Activated CD4-positive, alpha-beta memory T cell treated with anti-CD3 and anti-CD28 coated beads for 36 hours (primary cell): ENCODE data around the gene TWF1. TPM values are rescaled to one million over a fixed set of nuclear protein-coding genes. Genes with fewer than 3 reads are reported as not detected.

Experiments used
- CTCF ChIA-PET: fragments of 350-600 bp; sonication (Branson Sonifier 250); formaldehyde crosslinking; loops from one replicate; lab custom pipeline; 2021; ENCODE audit warnings: antibody characterized with exemption, inconsistent platforms; lab: Charles Lee
- POLR2A ChIA-PET: fragments of 350-600 bp; sonication (Branson Sonifier 250); formaldehyde crosslinking; loops from one replicate; lab custom pipeline; 2021; ENCODE audit warnings: antibody characterized with exemption; lab: Charles Lee
- DNase-seq: peaks from one replicate; pipeline ENCODE4 v3.0.0-alpha.2; 2020
- H3K27ac Mint-ChIP-seq: one replicate; pipeline ENCODE4 v1.8.0; 2021; ENCODE audit warnings: mixed read lengths
- H3K27me3 Mint-ChIP-seq: one replicate; pipeline ENCODE4 v1.8.0; 2021; ENCODE audit warnings: mixed read lengths
- H3K36me3 Mint-ChIP-seq: one replicate; pipeline ENCODE4 v1.8.0; 2021; ENCODE audit warnings: mixed read lengths
- H3K4me1 Mint-ChIP-seq: one replicate; pipeline ENCODE4 v1.8.0; 2021; ENCODE audit warnings: low read depth, mixed read lengths
- H3K4me3 Mint-ChIP-seq: one replicate; pipeline ENCODE4 v1.8.0; 2021; ENCODE audit warnings: mild to moderate bottlenecking, mixed read lengths
- H3K9me3 Mint-ChIP-seq: one replicate; pipeline ENCODE4 v1.8.0; 2021; ENCODE audit warnings: mixed read lengths
- intact Hi-C: fragments of 100-400 bp; cut with micrococcal nuclease; formaldehyde crosslinking; loops from one replicate; pipeline ENCODE4 v1.15.1; 2023
- total RNA-seq, 2 experiments: library from RNA; stranded (reverse); gene quantifications; one replicate each; pipeline ENCODE4 v1.2.3, GENCODE V29; 2021

Gene TWF1
- total RNA-seq, 2 experiments from 2014 or later, result 19.1 to 19.4 TPM

DNA sequence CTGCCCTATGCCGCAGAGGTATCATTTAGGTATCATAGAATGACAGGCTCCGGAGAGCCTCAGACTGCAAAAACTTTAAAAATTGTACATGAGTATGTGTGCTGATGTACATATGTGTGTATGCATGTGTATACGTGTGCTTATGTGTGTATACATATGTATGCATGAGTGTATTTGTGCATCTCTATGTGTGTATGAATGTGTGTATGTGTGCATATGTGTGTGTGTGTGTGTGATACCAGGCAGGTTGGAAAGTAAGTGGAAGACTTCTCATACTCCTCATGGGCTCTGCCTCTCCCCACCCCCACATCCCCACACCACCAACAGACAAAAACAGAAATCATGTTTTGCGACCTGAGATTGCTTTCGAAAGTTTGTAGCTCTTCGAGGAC lies 29.1 kb upstream of the TWF1 start:
- no peaks in the 10 kb centered on the region for H3K27me3 Mint-ChIP-seq
- POLR2A ChIA-PET, result interaction anchor here (0.9 to 2.4 kb wide), 3 partner anchors 22 to 77 kb away, joined by 3 to 17 read pairs (median 14); partner anchors contain the start of genes IRAK4, PUS7L and TWF1
- H3K4me1 Mint-ChIP-seq, result peaks cover 44% of the 10 kb centered on the region
- intact Hi-C loops, result no loop called here
- H3K36me3 Mint-ChIP-seq, result no peaks in the 10 kb centered on the region
- CTCF ChIA-PET, result interaction anchor here (1.1 to 1.8 kb wide), 3 partner anchors 22 to 76 kb away, joined by 5 to 7 read pairs (median 6); partner anchors contain the start of genes IRAK4 and PUS7L
- peak overlapping the region; percentile 66 for H3K27ac Mint-ChIP-seq
- peak; percentile 33 for DNase-seq
- no peaks in the 10 kb centered on the region for H3K9me3 Mint-ChIP-seq
- peak overlapping the region; percentile 74 for H3K4me3 Mint-ChIP-seq

DNA sequence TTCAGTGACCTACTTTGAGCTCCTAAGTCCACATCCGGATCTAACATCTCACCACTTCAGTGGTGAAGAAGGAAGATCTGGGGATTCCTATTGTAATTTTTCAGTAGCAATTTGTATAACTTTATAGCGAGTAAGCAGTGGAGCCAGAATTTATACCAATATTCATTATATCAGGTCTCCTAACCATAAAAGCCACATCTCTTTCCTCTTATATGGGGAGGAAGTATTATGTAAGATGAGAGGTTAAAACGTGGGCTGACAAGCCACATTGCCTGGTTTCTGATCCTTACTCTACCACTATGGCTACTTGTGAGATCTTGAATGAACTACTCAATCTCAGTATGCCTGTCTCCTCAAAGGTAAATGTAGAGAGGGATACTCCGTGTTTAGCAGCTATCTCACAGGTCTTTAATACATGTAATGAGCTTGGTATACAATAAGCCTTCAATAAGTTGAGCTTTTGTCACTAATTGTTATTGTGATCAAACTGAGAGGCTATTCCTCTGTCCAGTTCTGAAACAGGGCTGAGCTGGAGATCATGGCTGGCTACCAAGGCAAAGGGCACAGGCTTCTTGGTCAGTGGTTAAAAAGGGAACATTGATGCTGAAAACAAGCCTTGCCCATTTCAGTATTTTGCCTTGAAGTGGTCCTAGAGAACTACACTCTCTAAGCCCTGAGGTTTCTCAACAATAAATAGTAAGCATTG lies 26.5 kb upstream of the TWF1 start:
- peaks cover 31% of the 10 kb centered on the region for H3K4me1 Mint-ChIP-seq
- POLR2A ChIA-PET, result interaction anchor here (0.9 kb wide), 1 partner anchor 73 kb away, joined by 3 read pairs; no protein-coding TSS in a partner anchor
- intact Hi-C loops, result loop anchor here (2.0 kb wide), 1 partner anchor 50 kb away; no protein-coding TSS in a partner anchor
- CTCF ChIA-PET, result interaction anchor here (1.0 kb wide), 1 partner anchor 50 kb away, joined by 5 read pairs; no protein-coding TSS in a partner anchor
- H3K27me3 Mint-ChIP-seq, result no peaks in the 10 kb centered on the region
- no peak overlapping the region for H3K4me3 Mint-ChIP-seq
- H3K27ac Mint-ChIP-seq, result no peak overlapping the region
- no peaks in the 10 kb centered on the region for H3K9me3 Mint-ChIP-seq
- H3K36me3 Mint-ChIP-seq, result no peaks in the 10 kb centered on the region
- DNase-seq, result no peak

DNA sequence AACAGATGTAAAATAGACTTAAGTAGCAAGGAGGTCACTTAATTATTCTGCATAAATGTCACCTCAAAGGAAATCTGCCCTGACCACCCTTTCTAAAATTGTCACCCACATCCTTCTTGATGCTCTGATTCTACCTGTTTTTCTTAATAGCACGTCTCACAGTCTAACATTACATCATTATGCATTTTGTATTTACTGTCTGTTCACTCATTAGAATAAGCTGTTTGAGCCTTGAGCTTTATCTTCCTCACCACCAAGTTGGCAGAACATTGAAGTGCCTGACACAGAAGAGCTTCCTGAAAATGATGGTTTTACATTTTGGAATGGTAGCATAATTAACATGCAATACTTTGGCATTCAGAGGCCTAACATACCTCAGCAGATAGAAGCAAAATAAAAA lies 21.0 kb upstream of the TWF1 start:
- Mint-ChIP-seq H3K9me3 (no peaks in the 10 kb centered on the region), H3K27ac (no peak overlapping the region), H3K4me1 (peaks cover 5% of the 10 kb centered on the region), H3K36me3 (no peaks in the 10 kb centered on the region), H3K27me3 (no peaks in the 10 kb centered on the region), H3K4me3 (no peak overlapping the region)
- POLR2A ChIA-PET, result no interaction called here
- CTCF ChIA-PET, result no interaction called here
- intact Hi-C loops, result no loop called here
- DNase-seq, result no peak

DNA sequence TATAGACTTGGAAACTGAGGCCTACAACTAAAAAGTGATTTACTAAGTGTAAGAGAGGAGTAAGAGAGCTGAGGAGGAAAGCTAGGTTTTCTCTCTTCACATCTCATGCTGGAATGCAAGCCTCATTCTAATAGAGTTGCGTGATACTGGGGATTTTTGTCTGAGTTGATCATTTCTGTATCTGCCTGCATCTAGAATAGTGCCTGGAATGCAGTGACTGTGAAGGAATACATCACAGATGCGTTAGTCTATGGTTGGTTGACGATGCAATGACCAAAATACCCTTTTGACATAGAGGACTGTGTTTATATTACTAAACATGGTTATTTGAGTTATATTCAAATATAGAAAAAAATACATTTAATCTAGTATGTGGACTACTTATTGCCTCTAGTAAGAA lies 20.6 kb upstream of the TWF1 start:
- no peaks in the 10 kb centered on the region for H3K27me3 Mint-ChIP-seq
- H3K27ac Mint-ChIP-seq, result no peak overlapping the region
- ChIA-PET POLR2A (no interaction called here), CTCF (no interaction called here)
- no peaks in the 10 kb centered on the region for H3K36me3 Mint-ChIP-seq
- DNase-seq, result no peak
- H3K4me1 Mint-ChIP-seq, result peaks cover 1% of the 10 kb centered on the region
- no peaks in the 10 kb centered on the region for H3K9me3 Mint-ChIP-seq
- intact Hi-C loops, result no loop called here
- no peak overlapping the region for H3K4me3 Mint-ChIP-seq

DNA sequence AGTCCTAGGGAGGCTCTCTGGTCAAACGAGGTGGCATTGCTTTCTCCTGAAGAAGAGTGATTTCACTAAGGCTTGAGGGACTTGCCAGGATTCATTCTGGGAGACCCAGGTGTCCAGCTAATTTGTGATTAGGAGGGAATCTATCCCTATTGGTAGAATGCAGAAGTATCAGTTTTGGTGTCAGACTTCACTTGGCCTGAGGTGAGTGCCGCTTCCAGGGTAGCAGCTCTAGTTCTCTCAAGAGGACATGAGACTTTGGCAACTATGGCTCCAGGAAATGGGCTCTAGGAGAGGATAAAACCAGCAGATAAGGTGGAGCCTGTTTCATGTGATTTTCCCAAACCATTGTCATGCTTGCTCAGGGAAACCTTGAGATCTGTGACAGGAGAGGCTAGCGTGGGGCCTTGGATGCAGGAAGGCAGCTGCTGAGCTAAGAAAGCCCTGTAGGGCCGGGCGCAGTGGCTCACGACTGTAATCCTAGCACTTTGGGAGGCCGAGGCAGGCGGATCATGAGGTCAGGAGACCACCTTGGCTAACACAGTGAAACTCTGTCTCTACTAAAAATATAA lies 18.2 kb upstream of the TWF1 start:
- ChIA-PET CTCF (interaction anchor here (0.6 to 1.6 kb wide), 3 partner anchors 42 to 81 kb away, joined by 3 to 5 read pairs (median 3); no protein-coding TSS in a partner anchor), POLR2A (interaction anchor here (1.7 kb wide), 1 partner anchor 19 kb away, joined by 3 read pairs; no protein-coding TSS in a partner anchor)

DNA sequence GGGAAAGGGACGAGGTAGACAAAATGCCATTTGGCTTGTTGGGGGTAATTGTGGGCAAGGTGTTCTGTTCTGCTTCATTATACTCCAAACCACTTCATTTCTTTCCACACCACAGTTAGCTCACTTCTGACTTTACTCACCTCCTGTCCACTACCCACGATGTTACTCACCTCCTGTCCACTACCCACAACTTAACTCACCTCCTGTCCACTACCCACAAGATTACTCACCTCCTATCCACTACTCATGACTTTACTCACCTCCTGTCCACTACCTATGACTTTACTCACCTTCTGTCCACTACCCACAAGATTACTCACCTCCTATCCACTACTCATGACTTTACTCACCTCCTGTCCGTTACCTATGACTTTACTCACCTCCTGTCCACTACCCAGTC lies 10.1 kb upstream of the TWF1 start:
- POLR2A ChIA-PET, result interaction anchor here (0.9 kb wide), 1 partner anchor 11 kb away, joined by 3 read pairs; no protein-coding TSS in a partner anchor
- CTCF ChIA-PET, result interaction anchor here (1.0 kb wide), 1 partner anchor 10 kb away, joined by 3 read pairs; the partner anchor contains the start of gene TWF1
- no peaks in the 10 kb centered on the region for H3K36me3 Mint-ChIP-seq
- intact Hi-C loops, result no loop called here
- H3K27ac Mint-ChIP-seq, result no peak overlapping the region
- H3K4me1 Mint-ChIP-seq, result peaks cover 5% of the 10 kb centered on the region
- H3K9me3 Mint-ChIP-seq, result no peaks in the 10 kb centered on the region
- H3K4me3 Mint-ChIP-seq, result no peak overlapping the region
- H3K27me3 Mint-ChIP-seq, result no peaks in the 10 kb centered on the region
- DNase-seq, result no peak

More for the DNA sequence above, 18.2 kb upstream of the TWF1 start:
- Mint-ChIP-seq H3K9me3 (no peaks in the 10 kb centered on the region), H3K27ac (no peak overlapping the region), H3K4me3 (no peak overlapping the region), H3K36me3 (no peaks in the 10 kb centered on the region), H3K27me3 (no peaks in the 10 kb centered on the region), H3K4me1 (no peaks in the 10 kb centered on the region)
- DNase-seq, result no peak
- intact Hi-C loops, result no loop called here

DNA sequence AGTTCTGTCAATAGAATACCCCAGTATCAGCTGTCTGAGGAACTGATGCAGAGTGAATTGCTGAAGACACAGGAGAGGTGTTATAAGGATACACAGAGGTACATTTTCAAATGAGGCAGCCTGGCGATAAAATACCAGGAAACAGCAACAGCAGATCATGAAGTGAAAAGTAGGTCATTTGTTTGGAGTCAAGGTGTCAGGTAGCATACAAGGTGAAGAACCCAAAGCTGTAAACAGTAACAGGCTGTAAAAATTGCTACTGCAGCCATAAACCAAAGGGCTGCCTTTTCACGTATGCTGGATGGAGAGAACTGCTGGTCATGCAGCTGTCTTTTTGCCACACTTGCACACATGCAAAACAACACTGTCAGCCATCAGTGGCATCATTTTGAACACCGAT lies 9.3 kb upstream of the TWF1 start:
- POLR2A ChIA-PET, result interaction anchor here (0.9 kb wide), 1 partner anchor 10 kb away, joined by 3 read pairs; no protein-coding TSS in a partner anchor
- no peak overlapping the region for H3K27ac Mint-ChIP-seq
- H3K9me3 Mint-ChIP-seq, result no peaks in the 10 kb centered on the region
- no peaks in the 10 kb centered on the region for H3K36me3 Mint-ChIP-seq
- peaks cover 8% of the 10 kb centered on the region for H3K4me1 Mint-ChIP-seq
- H3K27me3 Mint-ChIP-seq, result no peaks in the 10 kb centered on the region
- intact Hi-C loops, result no loop called here
- CTCF ChIA-PET, result interaction anchor here (1.0 kb wide), 1 partner anchor 10 kb away, joined by 3 read pairs; the partner anchor contains the start of gene TWF1
- DNase-seq, result no peak
- no peak overlapping the region for H3K4me3 Mint-ChIP-seq

DNA sequence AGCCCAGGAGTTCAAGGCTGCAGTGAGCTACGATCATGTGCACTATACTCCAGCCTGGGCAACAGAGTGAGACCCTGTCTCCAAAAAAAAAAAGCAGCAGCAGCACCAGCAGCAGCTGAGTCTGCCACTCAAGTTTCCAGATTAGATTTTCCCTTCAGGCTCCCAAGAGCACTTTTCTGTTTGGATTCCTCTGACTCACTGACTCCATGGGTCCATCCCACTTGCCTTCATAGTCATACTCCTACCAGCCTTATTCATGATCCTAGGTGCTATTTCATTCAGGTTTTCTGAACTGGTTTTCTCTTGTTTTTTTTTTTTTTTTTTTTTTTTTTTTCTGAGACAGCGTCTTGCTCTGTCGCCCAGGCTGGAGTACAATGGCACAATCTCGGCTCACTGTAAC lies 6.8 kb upstream of the TWF1 start:
- intact Hi-C loops, result no loop called here
- no peaks in the 10 kb centered on the region for H3K36me3 Mint-ChIP-seq
- CTCF ChIA-PET, result interaction anchor here (1.5 kb wide), 1 partner anchor 23 kb away, joined by 6 read pairs; the partner anchor contains the start of gene TMEM117
- no peak overlapping the region for H3K4me3 Mint-ChIP-seq
- H3K4me1 Mint-ChIP-seq, result peaks cover 8% of the 10 kb centered on the region
- H3K9me3 Mint-ChIP-seq, result no peaks in the 10 kb centered on the region
- POLR2A ChIA-PET, result no interaction called here
- H3K27me3 Mint-ChIP-seq, result no peaks in the 10 kb centered on the region
- H3K27ac Mint-ChIP-seq, result no peak overlapping the region
- no peak for DNase-seq

DNA sequence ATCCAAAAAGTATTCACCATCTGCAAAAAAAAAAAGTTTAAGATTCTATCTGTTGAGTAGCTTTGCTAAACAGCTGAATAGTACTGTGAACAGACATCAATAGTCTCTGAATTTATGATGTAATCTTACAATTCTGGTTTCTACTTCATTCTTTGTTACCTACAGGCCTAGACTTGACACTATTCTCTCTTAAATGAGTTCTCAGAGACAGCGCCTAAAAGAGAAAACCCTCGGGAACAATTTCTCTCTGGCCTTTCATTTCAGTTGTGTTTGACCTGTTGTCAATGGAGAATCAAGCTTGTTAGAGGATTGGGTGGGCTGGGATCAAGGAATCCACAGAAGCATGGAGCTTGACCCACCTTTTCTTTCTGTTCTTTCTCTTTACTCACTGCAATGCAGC lies 5.9 kb upstream of the TWF1 start:
- no peaks in the 10 kb centered on the region for H3K27me3 Mint-ChIP-seq
- H3K9me3 Mint-ChIP-seq, result no peaks in the 10 kb centered on the region
- H3K36me3 Mint-ChIP-seq, result no peaks in the 10 kb centered on the region
- no peak overlapping the region for H3K4me3 Mint-ChIP-seq
- ChIA-PET POLR2A (no interaction called here), CTCF (interaction anchor here (0.6 kb wide), 1 partner anchor 75 kb away, joined by 3 read pairs; no protein-coding TSS in a partner anchor)
- no peak overlapping the region for H3K27ac Mint-ChIP-seq
- DNase-seq, result no peak
- intact Hi-C loops, result no loop called here
- peaks cover 14% of the 10 kb centered on the region for H3K4me1 Mint-ChIP-seq

DNA sequence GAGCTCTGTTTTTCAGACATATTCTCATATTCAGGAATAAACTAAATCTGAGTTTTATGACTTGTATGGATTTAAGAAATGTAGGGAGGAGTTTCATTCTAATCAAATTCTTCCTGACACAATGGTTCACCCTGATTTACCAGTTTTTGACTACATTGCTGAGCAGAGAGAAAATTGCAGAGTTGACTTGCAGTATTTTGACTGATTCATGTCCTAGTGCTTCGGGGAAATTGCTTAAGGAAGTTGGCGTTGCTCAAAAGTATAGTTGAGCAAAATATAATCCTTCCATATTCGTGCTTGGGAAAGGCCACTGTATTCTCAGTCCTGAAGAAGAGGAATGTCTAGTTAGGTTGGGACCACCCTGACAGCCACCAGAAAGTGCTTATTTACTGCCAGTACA lies 1.3 kb upstream of the TWF1 start:
- Mint-ChIP-seq H3K36me3 (peaks cover 8% of the 10 kb centered on the region), H3K4me1 (peaks cover 33% of the 10 kb centered on the region), H3K27ac (peak overlapping the region; percentile 99), H3K27me3 (no peaks in the 10 kb centered on the region), H3K9me3 (no peaks in the 10 kb centered on the region), H3K4me3 (peak overlapping the region; percentile 99)
- DNase-seq, result no peak
- ChIA-PET POLR2A (interaction anchor here (1.3 to 4.8 kb wide), 4 partner anchors 11 to 52 kb away, joined by 4 to 32 read pairs (median 12); partner anchors contain the start of genes IRAK4, PUS7L and TMEM117), CTCF (interaction anchor here (2.1 to 3.2 kb wide), 3 partner anchors 28 to 75 kb away, joined by 7 to 26 read pairs (median 21); partner anchors contain the start of genes IRAK4, PUS7L and TMEM117)
- intact Hi-C loops, result no loop called here

DNA sequence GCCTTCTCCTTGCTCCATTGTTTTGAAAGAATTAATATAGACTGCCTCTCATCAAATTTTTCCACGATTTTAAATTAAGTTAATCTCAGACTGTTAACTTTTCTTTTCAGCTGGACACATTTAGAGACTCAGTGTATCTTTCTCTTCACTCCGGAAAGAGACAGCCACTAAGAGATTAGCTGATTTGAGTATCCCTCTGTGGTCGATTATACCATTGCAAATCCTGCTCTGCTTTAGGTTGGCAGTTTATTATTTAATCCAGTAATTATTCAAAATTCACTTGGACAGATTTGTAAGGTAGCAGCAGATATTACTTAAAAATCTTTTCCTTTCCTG lies 588 bp upstream of the TWF1 start:
- peak overlapping the region; percentile 99 for H3K4me3 Mint-ChIP-seq
- peaks cover 8% of the 10 kb centered on the region for H3K36me3 Mint-ChIP-seq
- peak overlapping the region; percentile 99 for H3K27ac Mint-ChIP-seq
- POLR2A ChIA-PET, result interaction anchor here (0.6 to 4.8 kb wide), 9 partner anchors 8 to 1440 kb away, joined by 3 to 32 read pairs (median 4); partner anchors contain the start of genes IRAK4, PUS7L and TMEM117
- H3K27me3 Mint-ChIP-seq, result no peaks in the 10 kb centered on the region
- CTCF ChIA-PET, result interaction anchor here (1.1 to 3.2 kb wide), 4 partner anchors 13 to 76 kb away, joined by 3 to 26 read pairs (median 14); partner anchors contain the start of genes IRAK4, PUS7L and TMEM117
- no peaks in the 10 kb centered on the region for H3K9me3 Mint-ChIP-seq
- DNase-seq, result no peak
- H3K4me1 Mint-ChIP-seq, result peaks cover 33% of the 10 kb centered on the region
- intact Hi-C loops, result loop anchor here (1.0 kb wide), 2 partner anchors 30 to 76 kb away; partner anchors contain the start of gene TMEM117
